NOMO-1 treated with dmso at 0.1 percent for 144 hours (cell line): ENCODE measurements around the gene ACP4.
"Not testable (repeated sequence)": the region's sequence is repeated elsewhere in the genome, so short reads cannot be mapped to it uniquely, and the experiment has no call there.

Source experiments
- DNase-seq: peaks from one replicate; lab custom pipeline; 2025; ENCODE audit not compliant: unreplicated experiment; lab: John Stamatoyannopoulos, UW

ACP4 gene

GRCh38 chr19:50796634-50797428 lies 6.6 kb downstream of the ACP4 start:
- no peak for DNase-seq

- no peak for DNase-seq
Observed at GRCh38 chr19:50797429-50797780, 7.2 kb downstream of the ACP4 start.

- DNase-seq = no peak
Observed at GRCh38 chr19:50797781-50798658, 7.8 kb downstream of the ACP4 start.

- DNase-seq = no peak
Observed at GRCh38 chr19:50798659-50799546, 8.7 kb downstream of the ACP4 start.

GRCh38 chr19:50799547-50799851 lies 9.3 kb downstream of the ACP4 start:
- DNase-seq = no peak

DNA sequence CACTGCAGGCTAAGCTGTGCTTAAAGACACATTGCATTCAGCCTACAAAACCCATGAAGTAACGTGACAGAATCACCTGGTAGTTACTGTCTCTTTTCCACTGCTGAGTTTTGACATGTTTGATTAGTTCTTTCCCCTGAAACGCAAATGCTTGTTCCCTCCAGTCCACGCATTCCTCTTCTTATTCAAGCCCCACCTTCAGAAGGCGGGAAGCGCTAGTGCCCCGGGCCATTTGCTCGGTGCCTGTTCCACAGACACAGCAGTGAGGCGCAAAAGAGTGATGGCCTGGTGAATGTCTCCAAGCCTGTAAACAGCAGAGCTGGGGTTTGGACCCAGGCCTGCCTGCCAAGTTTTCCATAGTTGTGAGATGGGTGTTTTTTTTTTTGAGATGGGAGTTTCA lies 10.9 kb downstream of the ACP4 start:
- no peak for DNase-seq

- DNase-seq = no peak
Observed at GRCh38 chr19:50803633-50804419, 13.6 kb downstream of the ACP4 start.

- DNase-seq = peak; percentile 97
Observed at GRCh38 chr19:50804420-50805272, 14.4 kb downstream of the ACP4 start.

DNA sequence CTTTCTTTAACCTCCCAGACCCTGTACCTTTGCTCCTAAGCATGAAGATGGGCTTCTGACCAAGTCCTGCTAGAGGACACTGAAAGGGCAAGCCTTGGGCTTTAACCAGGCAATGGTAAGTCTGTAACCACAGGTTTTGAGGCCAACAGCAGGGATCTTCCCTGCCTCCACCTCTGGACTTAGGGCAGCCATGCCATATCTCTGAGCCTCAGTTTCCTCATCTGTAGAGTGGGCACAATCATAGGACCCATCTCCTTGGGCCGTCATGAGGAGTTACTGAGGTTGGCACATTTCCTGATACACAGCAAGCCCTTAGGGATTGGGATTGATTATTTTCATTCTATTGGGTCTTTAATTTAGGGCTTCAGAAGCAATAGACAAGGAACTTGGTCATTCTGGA lies 18.6 kb downstream of the ACP4 start:
- DNase-seq = no peak

DNA sequence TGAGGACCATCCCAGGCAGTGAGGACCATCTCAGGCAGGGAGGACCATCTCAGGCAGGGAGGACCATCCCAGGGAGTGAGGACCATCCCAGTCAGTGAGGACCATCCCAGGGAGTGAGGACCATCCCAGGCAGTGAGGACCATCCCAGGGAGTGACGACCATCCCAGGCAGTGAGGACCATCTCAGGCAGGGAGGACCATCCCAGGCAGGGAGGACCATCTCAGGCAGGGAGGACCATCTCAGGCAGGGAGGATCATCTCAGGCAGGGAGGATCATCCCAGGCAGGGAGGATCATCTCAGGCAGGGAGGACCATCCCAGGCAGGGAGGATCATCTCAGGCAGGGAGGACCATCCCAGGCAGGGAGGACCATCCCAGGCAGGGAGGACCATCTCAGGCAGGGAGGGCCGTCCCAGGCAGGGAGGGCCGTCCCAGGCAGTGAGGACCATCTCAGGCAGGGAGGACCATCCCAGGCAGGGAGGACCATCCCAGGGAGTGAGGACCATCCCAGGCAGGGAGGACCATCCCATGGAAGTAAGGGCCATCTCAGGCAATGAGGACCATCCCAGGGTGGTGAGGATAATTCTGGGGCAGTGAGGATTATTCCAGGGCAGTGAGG lies 21.5 kb downstream of the ACP4 start:
- DNase-seq = not testable (repeated sequence)

GRCh38 chr19:50812474-50812873 lies 22.3 kb downstream of the ACP4 start:
- DNase-seq = no peak

- DNase-seq = no peak
Observed at GRCh38 chr19:50814883-50815282, 24.7 kb downstream of the ACP4 start.

DNA sequence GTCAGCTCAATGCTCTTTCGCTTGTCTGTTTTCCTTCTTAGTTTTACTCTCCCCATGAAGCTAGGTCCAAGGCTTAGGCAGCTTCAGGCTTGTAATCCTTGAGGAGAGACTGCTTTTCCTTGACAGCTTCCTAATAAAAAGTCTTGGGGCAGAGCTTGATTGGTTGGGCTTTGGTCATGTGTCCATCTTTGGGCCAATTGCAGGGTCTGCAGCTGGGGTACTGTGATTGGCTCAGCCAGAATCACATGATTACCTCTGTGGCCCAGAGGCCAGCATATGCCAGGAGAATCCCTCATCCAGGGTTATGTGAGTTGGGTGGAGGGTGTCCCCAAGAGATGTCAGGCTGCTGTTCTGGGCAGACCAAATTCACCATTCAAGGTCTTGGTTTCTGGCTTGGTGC lies 25.2 kb downstream of the ACP4 start:
- DNase-seq = no peak

DNA sequence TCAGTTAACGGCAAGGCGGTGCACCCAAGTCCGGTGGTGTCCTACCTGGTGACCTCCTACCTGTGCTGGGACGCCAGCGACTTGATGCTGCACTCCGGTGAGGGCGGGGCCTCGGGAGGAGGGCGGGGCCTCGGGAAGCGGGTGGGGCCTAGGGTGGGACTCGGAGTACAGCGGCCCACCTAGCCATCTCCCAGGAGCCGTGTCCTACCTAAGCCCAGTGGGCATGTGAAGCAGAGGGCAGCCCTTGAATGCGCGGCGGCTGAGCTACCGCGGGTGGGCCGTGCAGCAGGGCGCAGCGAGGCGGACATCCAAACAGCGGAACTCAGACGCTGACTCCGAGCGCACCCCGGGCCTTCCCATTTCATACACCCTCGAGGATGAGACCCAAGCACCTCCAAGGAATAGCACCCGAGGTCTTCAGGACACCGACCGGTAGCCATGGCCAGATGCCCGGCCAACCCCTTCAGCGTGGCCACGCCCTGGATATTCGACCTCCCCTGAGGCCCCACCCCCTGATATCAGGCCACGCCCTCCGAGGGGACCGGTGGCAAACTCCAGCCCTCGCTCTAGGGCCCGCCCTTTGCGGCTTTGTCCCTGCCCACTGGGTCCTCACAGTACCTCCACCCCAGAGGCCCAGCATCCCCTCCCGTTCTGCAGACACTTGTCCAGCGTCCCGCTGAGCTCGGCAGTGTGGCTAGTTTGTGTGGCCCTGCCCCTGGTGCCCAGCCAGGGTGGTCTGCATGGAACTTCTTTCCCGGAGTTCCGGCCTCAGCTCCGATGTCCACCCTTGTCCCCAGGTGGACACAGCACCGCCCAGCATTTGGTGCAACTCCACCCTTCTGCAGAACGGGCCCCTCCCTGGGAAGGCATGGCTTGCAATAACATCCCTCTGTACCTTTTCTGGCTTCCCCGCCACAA lies 28.0 kb downstream of the ACP4 start:
- DNase-seq = peak; percentile 74

DNA sequence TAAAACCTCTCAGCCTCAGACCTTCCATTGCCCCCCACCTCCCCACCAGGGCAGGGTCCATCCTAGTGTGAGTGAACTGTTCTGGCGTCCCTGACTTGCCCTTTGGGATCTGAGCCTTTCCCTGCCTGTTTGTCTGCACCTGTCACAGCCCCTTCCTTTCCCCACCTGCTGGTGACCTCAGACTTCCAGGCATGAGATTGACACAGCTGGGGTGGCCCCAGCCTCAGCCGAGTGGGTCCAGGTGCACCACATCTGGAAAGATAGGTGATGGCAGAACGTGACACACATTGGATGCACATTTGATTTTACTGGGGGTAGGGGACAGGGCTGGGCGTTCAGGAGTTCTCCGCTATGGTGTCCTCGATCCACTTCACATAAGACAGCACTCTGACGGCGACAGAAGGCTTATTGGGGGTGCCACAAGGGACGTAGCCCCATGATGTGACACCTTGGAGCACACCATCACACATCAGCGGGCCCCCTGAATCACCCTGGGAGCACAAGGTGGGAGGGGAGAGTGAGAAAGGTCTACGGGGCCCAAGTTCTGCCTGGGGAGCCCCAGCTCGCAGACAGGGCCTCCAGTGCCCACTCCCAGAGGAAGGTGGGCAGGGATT lies 28.8 kb downstream of the ACP4 start:
- DNase-seq = no peak

GRCh38 chr19:50819636-50820035 lies 29.4 kb downstream of the ACP4 start:
- DNase-seq = no peak

DNA sequence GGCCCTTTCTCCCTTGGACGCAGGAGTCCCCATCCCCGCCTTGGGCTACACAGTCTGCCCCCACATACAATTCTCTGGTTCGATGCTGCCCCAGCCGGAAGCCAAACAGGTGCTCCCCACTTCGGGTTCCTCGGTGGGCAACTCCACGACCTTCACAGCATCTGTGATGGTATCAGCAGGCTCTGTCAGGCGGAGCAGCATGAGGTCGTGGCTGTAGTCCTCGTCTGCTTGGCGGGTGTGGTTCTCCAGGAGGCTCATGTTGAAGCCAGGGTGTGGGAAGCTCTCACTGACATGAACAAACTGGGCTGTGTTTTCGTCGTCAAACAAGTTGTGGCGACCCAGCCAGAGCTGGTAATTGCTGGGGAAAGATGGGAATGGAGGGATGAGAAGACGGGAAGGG lies 29.9 kb downstream of the ACP4 start:
- no peak for DNase-seq
